ENCODE data around the gene LENEP.

DNA sequence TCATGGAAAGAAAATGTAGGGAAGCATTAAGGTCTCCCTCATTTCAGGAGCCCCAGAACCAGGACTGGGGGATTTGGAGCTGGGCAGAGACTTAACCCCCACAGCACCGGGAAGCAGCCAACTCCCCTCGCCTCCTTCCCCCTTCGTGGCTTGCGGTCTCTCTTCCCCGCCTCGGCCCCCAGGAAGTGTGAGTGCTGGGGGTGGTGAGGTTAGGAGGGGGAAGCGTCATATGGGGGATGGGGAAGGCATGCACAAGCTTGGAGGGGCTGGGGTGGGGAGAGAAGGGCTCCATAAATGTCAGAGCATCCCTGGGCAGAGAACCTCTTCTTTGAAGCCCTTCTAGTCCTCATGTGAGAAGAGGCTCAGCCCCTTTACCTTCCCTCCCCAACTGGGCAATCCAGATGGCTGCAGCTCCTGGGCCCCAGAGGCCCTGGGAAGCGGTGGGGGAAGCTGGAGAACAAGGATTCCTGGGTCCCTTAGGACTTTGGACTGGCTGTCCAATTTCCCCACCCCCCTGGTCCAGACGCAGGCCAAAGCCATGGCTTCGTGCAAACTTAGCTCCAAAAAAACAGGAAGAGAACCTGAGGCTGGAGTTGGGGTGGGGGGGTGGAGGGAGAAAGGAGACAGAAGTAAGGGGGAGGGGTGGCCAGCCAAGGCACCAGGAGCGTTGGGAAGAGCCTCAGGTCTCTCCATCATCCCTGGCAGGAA is 17.0 kb downstream of the LENEP start:
- TF ChIP-seq EZH2 (optimal IDR thresholded peaks at IDR 0.05; ENCODE audit: low read depth, low read length), result no peak
- TF ChIP-seq, protein P1, sequence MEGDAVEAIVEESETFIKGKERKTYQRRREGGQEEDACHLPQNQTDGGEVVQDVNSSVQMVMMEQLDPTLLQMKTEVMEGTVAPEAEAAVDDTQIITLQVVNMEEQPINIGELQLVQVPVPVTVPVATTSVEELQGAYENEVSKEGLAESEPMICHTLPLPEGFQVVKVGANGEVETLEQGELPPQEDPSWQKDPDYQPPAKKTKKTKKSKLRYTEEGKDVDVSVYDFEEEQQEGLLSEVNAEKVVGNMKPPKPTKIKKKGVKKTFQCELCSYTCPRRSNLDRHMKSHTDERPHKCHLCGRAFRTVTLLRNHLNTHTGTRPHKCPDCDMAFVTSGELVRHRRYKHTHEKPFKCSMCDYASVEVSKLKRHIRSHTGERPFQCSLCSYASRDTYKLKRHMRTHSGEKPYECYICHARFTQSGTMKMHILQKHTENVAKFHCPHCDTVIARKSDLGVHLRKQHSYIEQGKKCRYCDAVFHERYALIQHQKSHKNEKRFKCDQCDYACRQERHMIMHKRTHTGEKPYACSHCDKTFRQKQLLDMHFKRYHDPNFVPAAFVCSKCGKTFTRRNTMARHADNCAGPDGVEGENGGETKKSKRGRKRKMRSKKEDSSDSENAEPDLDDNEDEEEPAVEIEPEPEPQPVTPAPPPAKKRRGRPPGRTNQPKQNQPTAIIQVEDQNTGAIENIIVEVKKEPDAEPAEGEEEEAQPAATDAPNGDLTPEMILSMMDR (IDR thresholded peaks at IDR 0.05; ENCODE audit: low read length), result no peak
